ENCODE measurements around the gene ANKS1A. TPM values are rescaled to one million over a fixed set of nuclear protein-coding genes. Genes with fewer than 3 reads are reported as not detected.

Gene ANKS1A
- total RNA-seq, 1 experiment from 2014 or later = 26.5 TPM

- H3K27me3 Mint-ChIP-seq (ENCODE audit: low read depth) = no peaks in the 10 kb centered on the region
- no peak overlapping the region for H2AFZ ChIP-seq (ENCODE audit: low read length)
- H2BK20ac ChIP-seq (ENCODE audit: low read depth, low read length, poor library complexity, severe bottlenecking) = no peak overlapping the region
- no peak overlapping the region for H3K27ac Mint-ChIP-seq
- H4K20me1 ChIP-seq (ENCODE audit: control insufficient read depth, insufficient read depth, insufficient read length) = no peaks in the 10 kb centered on the region
- H3K4ac ChIP-seq (ENCODE audit: low read depth, low read length) = no peak overlapping the region
- H4K8ac ChIP-seq (replicated peaks; ENCODE audit: insufficient read length, low read depth, low read length) = no peak overlapping the region
- no peak overlapping the region for H3T11ph ChIP-seq (ENCODE audit: low read length)
- no peak for DNase-seq
- no peaks in the 10 kb centered on the region for H3K9me3 ChIP-seq (ENCODE audit: control insufficient read depth, low read depth, low read length)
- H2AK5ac ChIP-seq (ENCODE audit: insufficient read length, low read length) = no peak overlapping the region
- no peak overlapping the region for H2BK120ac ChIP-seq (ENCODE audit: low read depth, low read length, poor library complexity, severe bottlenecking)
- H3K27ac ChIP-seq (ENCODE audit: insufficient read length, low read depth, low read length) = no peak overlapping the region
- H3K4me3 Mint-ChIP-seq = no peak overlapping the region
- H2BK12ac ChIP-seq (ENCODE audit: insufficient read length, low read depth, low read length) = no peak overlapping the region
- peaks cover 7% of the 10 kb centered on the region; the same call in 1 of the 2 replicates for H3K4me1 ChIP-seq (ENCODE audit: insufficient read depth, low read length)
- H2BK15ac ChIP-seq (ENCODE audit: low read depth, low read length) = no peak overlapping the region
- no peak for TF ChIP-seq CTCF (conservative IDR thresholded peaks at IDR 0.05)
- no peaks in the 10 kb centered on the region for H3K79me2 ChIP-seq (ENCODE audit: insufficient read depth, low read length)
- H4K5ac ChIP-seq (ENCODE audit: insufficient read length, low read depth, low read length) = no peak overlapping the region
- no CpG with 5 or more reads among the region's 4 CpGs for WGBS (ENCODE audit: extremely low coverage, insufficient read length, low lambda C conversion rate)
- no peak overlapping the region for H2BK5ac ChIP-seq (ENCODE audit: insufficient read length, low read length)
- peaks cover 19 to 79% (median 61%) of the 10 kb centered on the region in 3 experiments for H3K36me3 Mint-ChIP-seq (ENCODE audit: insufficient read depth in 1 of 3, low read depth in 3 of 3)
- no peaks in the 10 kb centered on the region for H3K9me3 Mint-ChIP-seq
- no peak overlapping the region for H3K9ac ChIP-seq (ENCODE audit: extremely low read depth, insufficient read length, low read length)
- no peak overlapping the region for H3K18ac ChIP-seq (ENCODE audit: insufficient read length, low read depth, low read length)
- H3K56ac ChIP-seq (ENCODE audit: insufficient read length, low read depth, low read length) = no peak overlapping the region
- no peak overlapping the region for H3K14ac ChIP-seq (ENCODE audit: insufficient read depth, low read length)
- no peaks in the 10 kb centered on the region for H3K27me3 ChIP-seq (ENCODE audit: insufficient read depth, low read length)
- H3K4me2 ChIP-seq (ENCODE audit: insufficient read depth, insufficient read length, low read length) = no peak overlapping the region
- H3K4me1 Mint-ChIP-seq = peaks cover 8 to 11% of the 10 kb centered on the region in 2 experiments; a peak in 3 of 4 replicates
- H3K79me1 ChIP-seq (ENCODE audit: insufficient read depth, low read depth, low read length, poor library complexity, severe bottlenecking) = no peaks in the 10 kb centered on the region
- no peak overlapping the region for H3K23ac ChIP-seq (ENCODE audit: insufficient read length, low read depth, low read length)
- no peaks in the 10 kb centered on the region for H3K23me2 ChIP-seq (ENCODE audit: insufficient read length, low read depth, low read length, poor library complexity, severe bottlenecking)
- H4K91ac ChIP-seq (ENCODE audit: insufficient read length, low read depth, low read length) = no peak overlapping the region
These were observed 17.2 kb upstream of the ANKS1A start for GRCh38 chr6:34871853-34872252.

Measured in H9 (cell line).